UCSD-AML1 (cell line): ENCODE results near the gene PTPRN2.
"Not testable (repeated sequence)": the region's sequence is repeated elsewhere in the genome, so short reads cannot be mapped to it uniquely, and the experiment has no call there.

ENCODE experiments used
- DNase-seq: peaks from one replicate; lab custom pipeline; 2025; ENCODE audit not compliant: unreplicated experiment; lab: John Stamatoyannopoulos, UW

The PTPRN2 gene

DNA sequence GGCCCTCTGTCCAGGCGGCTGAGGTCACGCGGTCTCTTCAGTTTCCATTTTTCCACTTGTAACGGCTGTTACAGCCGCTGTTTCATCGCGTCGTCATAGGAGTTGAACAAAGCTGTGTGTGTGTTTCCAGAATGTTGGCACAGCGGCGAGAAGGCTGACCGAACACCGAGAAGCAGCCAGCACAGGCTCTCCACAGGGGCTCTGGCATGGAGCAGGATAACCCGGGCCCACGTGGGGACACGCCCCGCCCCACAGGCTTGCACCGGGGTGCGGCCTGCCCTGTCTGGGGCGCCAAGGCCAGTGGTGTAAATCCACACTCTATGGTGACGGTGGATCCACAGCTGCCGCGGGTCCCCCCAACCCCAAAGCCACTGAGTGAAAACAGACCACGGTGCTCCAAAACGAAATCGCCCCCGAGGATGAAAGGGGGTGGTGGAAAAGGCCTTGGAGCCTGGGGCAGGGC, 802.6 kb downstream of the PTPRN2 start:
- DNase-seq = no peak

- no peak for DNase-seq
These were observed 803.4 kb downstream of the PTPRN2 start for GRCh38 chr7:157784041-157784835.

DNA sequence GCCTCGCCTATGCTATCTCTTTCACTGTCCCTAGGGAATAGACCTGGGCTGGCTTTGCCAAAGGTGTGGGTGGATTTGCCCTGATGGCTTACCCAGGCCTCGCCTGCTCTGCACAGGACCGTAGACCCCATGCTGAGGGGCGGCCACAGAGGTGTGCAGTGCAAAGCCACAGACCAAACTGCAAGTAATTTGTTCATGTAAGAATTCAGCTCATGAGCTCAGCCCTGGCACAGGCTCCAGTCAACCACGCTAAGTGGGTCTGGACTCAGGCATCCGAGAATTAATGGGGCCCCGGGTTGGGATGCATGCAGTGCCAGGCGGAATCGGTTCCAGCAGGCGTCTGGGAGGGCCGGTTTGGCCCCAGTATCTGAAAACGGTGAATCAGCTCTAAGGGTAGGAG, 805.6 kb downstream of the PTPRN2 start:
- DNase-seq = no peak

- DNase-seq = no peak
These were observed 806.9 kb downstream of the PTPRN2 start for GRCh38 chr7:157780721-157781120.

DNA sequence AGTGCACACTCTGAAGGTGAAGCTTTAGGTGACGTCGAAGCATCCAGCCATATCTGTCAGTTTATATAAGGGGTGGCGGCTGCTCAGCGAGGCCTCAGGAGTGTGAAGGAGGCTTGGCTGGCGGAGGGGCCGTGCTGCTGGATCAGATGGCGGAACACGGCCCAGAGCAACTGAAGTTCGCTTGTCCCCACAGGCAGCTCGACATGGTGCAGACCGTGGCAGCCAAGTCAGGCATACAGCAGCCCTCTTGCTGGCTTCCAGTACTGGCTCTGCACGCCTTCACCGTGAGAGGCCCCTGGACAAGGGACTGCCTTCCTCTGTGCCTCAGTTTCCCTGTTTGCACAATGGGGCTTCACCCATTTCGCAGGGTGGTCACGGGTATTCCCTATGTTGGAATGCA, 807.3 kb downstream of the PTPRN2 start:
- no peak for DNase-seq

GRCh38 chr7:157779206-157779605, 808.4 kb downstream of the PTPRN2 start:
- no peak for DNase-seq

DNA sequence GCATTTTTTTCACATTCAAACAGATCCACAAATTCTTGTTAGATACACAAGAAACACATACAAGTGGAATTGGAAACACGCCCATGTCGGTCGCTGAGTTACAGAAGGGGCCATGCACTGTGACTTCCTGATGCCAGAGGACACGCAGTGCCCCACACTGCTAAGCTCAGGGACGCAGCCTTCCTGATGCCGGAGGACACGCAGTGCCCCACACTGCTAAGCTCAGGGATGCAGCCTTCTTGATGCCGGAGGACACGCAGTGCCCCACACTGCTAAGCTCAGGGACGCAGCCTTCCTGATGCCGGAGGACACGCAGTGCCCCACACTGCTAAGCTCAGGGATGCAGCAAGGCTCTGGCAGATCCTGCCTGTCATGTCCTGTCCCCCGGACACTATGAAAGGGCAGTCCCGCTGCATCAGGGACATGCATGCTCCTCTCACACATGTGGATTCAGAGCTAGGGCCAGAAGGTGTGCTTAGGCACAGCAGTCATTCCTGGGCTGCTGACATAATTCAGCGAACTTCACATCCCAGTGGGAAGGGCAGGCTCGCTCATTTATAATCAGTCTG, 810.3 kb downstream of the PTPRN2 start:
- DNase-seq = not testable (repeated sequence)

GRCh38 chr7:157775560-157776332, 811.9 kb downstream of the PTPRN2 start:
- no peak for DNase-seq

GRCh38 chr7:157775021-157775559, 812.5 kb downstream of the PTPRN2 start:
- DNase-seq = no peak

DNA sequence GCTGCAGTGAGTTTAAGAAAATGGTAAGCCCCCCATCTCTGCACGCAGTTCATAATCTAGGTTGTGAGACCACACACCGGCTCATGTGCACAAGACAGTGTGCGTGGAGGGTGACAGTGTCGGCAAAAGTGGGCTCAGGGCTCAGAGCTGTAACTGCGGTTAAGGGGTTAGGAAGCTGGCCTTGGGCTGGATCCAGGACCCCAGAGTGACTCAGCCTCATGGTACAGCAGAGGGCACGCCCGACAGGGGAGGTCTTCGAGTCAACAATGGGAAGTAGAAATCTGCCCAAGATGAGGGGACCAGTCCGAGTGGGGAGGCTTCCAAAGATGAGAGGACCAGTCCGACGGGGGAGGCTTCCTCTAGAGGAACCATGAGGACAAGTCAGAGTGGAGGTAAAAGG, 813.1 kb downstream of the PTPRN2 start:
- no peak for DNase-seq

- no peak for DNase-seq
These were observed 814.3 kb downstream of the PTPRN2 start for GRCh38 chr7:157773361-157773760.

- no peak for DNase-seq
These were observed 815.0 kb downstream of the PTPRN2 start for GRCh38 chr7:157772486-157773130.

- no peak for DNase-seq
These were observed 815.9 kb downstream of the PTPRN2 start for GRCh38 chr7:157771689-157772088.

- DNase-seq = no peak
These were observed 816.8 kb downstream of the PTPRN2 start for GRCh38 chr7:157770716-157771320.

DNA sequence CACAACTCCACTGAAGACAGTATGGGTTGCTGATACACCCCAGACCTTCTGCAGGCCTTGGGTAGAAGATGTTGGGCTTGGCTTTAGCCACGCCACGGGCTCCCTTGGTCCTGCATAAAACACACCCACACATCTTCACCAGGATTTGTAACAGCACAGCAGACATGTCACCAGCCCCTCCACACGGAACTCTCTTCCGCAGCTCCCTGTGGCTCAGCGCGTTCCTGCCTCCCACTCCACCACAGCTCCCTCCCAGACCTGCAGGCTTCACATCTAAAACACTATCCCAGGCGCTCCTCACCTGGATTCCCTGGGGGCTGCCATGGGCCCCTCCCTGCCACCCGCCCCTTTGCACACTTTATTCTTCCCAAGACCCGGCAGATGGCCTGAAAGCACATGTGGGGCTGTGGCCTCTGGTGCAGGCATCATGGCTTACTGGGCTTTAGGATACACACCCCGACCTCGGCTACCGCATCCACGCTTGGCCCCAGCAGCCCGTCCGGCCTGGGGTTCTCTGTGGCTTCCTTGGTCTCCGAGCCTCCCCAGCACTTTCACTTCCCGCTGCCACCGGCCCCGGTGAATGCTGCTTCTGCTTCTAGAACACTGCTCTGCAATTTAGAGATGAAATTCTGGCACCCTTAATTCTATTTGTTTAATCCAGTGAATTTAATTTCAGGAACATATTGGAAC, 818.0 kb downstream of the PTPRN2 start:
- no peak for DNase-seq

DNA sequence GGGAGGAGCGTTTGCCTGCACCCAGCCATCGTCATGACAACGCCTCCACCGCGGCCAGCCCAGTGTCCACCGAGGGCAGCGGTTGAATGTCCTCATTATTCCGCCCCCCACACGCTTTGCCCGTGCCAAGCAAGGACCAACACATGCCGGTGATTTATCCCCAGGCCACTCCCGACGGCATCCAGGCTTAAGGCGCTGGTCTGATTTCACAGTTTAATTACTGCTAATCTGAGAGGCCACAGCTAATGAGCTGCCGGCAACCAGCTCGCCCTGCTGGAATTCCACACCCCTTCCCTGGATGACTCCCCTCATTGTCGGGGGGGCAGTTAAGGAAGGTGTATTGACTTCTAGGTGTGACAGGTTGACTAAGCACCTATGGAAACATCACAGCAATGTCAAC, 818.5 kb downstream of the PTPRN2 start:
- DNase-seq = no peak

DNA sequence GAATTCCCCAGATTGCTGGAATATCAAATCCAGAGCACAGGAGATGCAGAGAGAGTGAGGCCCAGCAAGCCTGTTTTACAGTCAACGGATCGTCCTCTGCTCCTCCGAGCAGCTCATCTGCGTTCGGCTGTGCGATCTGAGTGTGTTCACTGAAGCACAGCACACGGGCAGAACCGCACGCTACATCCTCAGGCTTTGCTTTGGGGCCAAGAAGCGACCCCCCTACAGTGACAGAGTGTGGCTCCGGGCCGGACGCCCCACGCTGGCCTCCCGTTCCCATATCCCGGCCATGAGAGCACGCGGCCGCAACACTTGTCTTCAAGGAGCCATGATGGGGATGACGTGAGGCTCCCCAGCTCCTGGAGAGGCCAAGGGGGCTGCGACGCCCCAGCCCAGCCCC, 819.4 kb downstream of the PTPRN2 start:
- no peak for DNase-seq

DNA sequence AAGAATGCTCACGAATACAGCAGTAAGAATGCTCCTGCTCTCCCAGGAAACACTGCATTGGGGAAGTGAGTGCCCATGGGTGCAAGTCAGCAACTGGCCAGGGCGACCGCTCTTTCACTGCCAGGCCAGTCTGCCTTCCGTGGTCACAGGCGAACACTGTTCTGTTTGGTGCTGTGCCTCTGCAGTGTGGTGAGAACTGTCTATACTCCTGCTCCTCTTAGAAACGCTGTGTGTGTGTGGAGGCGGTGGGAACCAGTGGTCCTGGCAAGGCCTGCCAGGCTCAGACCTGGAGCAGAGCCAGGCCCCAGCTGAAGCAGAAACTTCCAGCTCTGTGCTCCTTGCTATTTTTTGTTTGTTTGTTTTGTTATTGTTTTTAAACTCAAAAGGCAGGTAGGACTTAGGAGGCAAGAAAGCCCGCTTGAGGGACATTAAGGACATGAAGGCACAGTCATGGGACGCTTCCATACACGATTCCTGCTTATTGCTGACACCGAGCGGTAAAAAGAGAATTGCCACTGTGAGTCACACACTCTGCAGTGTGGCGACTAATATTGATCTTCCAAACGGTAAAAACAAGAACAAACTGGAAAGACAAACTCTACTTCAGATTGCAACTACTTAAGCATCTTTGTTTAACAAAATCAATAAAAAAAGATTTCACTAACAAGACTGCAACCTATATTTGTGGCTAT, 820.0 kb downstream of the PTPRN2 start:
- no peak for DNase-seq

DNA sequence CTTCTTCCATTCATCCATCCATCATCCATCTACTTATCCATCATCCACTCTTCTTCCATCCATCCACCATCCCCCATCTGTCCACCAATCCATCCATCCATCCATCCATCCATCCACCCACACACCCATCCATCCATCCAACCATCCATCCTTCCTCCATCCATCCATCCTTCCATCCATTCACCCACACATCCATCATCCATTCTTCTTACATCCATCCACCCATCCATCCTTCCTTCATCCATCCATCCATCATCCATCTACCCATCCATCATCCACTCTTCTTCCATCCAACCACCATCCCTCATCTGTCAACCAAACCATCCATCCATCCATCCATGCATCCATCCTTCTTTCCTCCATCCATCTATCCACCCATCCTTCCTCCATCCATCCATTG, 821.5 kb downstream of the PTPRN2 start:
- no peak for DNase-seq
